Endothelial cell (in vitro differentiated cells): Measurements from ENCODE around the gene NDUFAF7. TPM values are rescaled to one million over a fixed set of nuclear protein-coding genes. Genes with fewer than 3 reads are reported as not detected.

Experiments used
- DNase-seq: peaks from one replicate; pipeline ENCODE4 v3.0.0; 2021; ENCODE audit warnings: low spot score
- H3K27ac Mint-ChIP-seq: one replicate; pipeline ENCODE4 v1.8.0; 2021; ENCODE audit warnings: mixed read lengths, inconsistent platforms; ENCODE audit not compliant: unreplicated experiment
- H3K27me3 Mint-ChIP-seq: one replicate; pipeline ENCODE4 v1.8.0; 2021; ENCODE audit warnings: mild to moderate bottlenecking, moderate library complexity, mixed read lengths, inconsistent platforms; ENCODE audit not compliant: unreplicated experiment
- H3K36me3 Mint-ChIP-seq: one replicate; pipeline ENCODE4 v1.8.0; 2021; ENCODE audit warnings: mild to moderate bottlenecking, low read depth, mixed read lengths, inconsistent platforms; ENCODE audit not compliant: unreplicated experiment
- H3K4me1 Mint-ChIP-seq: one replicate; pipeline ENCODE4 v1.8.0; 2021; ENCODE audit warnings: mild to moderate bottlenecking, mixed read lengths, inconsistent platforms; ENCODE audit not compliant: unreplicated experiment
- H3K4me3 Mint-ChIP-seq: one replicate; pipeline ENCODE4 v1.8.0; 2021; ENCODE audit warnings: mild to moderate bottlenecking, mixed read lengths, inconsistent platforms; ENCODE audit not compliant: unreplicated experiment
- H3K9me3 Mint-ChIP-seq: one replicate; pipeline ENCODE4 v1.8.0; 2021; ENCODE audit warnings: mixed read lengths, inconsistent platforms; ENCODE audit not compliant: unreplicated experiment
- total RNA-seq: library from RNA; stranded (reverse); fragmentation: NEBNext Ultra II Directional; extraction: Animal tissue kit (Norgen Biotek cat#: 25700); gene quantifications from one replicate; pipeline ENCODE4 v1.2.1, GENCODE V29; 2021; ENCODE audit not compliant: unreplicated experiment
- TF ChIP-seq, protein P1 (sequence below): fragments of 200-600 bp; sonication (generic); IDR thresholded peaks from one replicate; pipeline ENCODE4 v1.5.0; 2021; ENCODE audit warnings: antibody characterized with exemption; ENCODE audit not compliant: unreplicated experiment

NDUFAF7 gene
- total RNA-seq, 1 donor from 2014 or later, result 16.6 TPM

DNA sequence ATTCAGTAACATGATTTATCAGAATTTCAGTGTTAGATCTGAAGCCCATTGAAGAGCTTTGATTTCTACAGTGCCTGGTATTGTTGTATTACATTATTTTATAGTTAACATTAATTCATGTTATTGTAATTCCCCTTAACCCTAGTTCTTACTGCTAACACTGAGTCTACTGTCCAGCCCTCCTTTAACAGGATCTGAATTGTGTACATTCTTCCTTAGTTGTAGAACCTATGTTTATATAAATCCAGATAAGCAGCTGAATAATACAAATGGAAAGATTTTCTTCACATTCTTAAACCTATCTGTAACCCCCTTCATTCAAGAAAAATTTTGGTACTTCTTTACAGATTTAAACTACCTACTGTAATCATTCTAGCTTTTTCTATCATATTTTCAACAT lies 14.7 kb downstream of the NDUFAF7 start:
- no peaks in the 10 kb centered on the region for H3K4me1 Mint-ChIP-seq
- H3K4me3 Mint-ChIP-seq, result no peak overlapping the region
- no peaks in the 10 kb centered on the region for H3K9me3 Mint-ChIP-seq
- DNase-seq, result no peak
- no peak overlapping the region for H3K27ac Mint-ChIP-seq
- peaks cover 26% of the 10 kb centered on the region for H3K36me3 Mint-ChIP-seq
- no peaks in the 10 kb centered on the region for H3K27me3 Mint-ChIP-seq
- TF ChIP-seq, protein P1, sequence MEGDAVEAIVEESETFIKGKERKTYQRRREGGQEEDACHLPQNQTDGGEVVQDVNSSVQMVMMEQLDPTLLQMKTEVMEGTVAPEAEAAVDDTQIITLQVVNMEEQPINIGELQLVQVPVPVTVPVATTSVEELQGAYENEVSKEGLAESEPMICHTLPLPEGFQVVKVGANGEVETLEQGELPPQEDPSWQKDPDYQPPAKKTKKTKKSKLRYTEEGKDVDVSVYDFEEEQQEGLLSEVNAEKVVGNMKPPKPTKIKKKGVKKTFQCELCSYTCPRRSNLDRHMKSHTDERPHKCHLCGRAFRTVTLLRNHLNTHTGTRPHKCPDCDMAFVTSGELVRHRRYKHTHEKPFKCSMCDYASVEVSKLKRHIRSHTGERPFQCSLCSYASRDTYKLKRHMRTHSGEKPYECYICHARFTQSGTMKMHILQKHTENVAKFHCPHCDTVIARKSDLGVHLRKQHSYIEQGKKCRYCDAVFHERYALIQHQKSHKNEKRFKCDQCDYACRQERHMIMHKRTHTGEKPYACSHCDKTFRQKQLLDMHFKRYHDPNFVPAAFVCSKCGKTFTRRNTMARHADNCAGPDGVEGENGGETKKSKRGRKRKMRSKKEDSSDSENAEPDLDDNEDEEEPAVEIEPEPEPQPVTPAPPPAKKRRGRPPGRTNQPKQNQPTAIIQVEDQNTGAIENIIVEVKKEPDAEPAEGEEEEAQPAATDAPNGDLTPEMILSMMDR, result no peak

DNA sequence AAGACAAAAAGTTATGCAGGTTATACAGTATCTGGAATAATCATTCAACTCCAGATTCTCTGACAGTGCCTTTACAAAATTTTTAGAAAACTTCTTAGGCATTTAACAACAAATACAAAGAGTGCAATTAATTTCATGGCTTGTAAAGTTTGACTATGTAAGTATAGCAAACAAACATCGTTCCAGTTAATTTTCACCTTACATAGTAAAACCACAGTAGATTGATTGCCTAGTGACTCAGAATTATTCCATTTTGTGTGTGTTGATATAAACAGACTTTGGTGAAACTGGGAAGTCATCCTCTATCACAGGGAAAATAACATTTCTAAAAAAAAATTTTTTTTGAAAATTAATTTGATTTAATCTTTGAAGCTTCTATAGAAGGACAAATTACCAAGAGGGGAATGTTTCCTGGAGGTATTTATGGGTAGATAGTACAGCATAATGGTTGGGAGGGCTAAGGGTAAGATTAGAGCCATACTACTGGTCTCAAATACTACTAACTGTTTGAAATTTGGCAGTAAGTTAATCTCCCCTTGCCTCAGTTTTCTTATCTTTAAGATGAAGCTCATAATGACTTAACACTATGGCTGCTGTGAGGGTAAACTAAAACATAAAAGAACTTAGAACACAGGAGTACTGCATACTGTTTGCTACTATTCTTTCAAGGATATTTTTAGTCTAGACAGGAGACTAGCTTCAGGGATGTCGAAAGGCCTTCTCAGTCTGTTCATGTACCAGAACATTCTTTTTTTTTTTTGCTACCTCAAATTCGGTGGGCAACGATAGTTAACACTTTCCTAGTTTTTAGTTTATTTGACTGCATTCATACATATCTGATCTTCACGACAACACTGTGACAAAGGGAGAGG lies 19.6 kb downstream of the NDUFAF7 start:
- Mint-ChIP-seq H3K4me1 (no peaks in the 10 kb centered on the region), H3K27me3 (no peaks in the 10 kb centered on the region), H3K36me3 (peaks cover 26% of the 10 kb centered on the region), H3K9me3 (no peaks in the 10 kb centered on the region), H3K4me3 (no peak overlapping the region), H3K27ac (no peak overlapping the region)
- TF ChIP-seq, protein P1, result no peak
- no peak for DNase-seq

DNA sequence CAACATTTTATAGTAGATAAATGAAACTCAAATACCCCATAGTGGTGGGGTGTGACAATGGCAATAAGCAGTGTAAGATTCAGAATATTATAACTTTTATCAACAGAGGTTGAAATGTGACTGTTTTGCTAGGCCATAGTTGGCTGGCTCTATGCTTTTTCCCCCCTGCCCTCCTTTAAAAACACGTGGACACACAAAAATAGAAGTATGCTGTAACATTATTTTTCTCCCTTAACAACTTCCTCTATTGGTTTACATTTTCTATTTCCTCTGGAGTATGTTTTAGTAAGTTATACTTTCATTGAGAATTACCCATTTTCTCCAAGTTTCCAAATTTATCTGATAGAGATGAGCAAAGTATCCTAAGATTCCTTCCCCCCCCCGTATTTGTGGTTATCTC lies 31.1 kb downstream of the NDUFAF7 start:
- Mint-ChIP-seq H3K9me3 (no peaks in the 10 kb centered on the region), H3K36me3 (peaks cover 14% of the 10 kb centered on the region), H3K27me3 (no peaks in the 10 kb centered on the region), H3K4me3 (no peak overlapping the region), H3K27ac (no peak overlapping the region), H3K4me1 (peaks cover 6% of the 10 kb centered on the region)
- DNase-seq, result no peak
- TF ChIP-seq, protein P1, result no peak

DNA sequence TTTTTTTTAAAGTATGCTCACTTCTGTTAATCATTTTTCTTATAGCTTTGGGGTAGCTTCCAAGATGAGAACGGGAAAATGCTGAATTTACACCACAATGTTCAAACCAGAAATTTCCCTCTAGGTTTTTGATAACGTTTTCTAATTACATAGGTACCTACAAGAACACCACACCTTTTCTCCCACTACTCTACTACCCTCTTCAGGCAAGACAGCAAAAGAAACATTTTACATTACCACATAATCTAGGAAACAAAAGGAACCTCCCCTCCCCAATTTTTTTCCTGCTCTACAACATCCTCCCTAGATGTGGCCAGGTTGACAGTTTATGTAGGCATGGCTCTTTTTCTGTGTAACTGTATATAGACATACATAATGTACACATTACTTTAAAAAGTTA lies 32.4 kb downstream of the NDUFAF7 start:
- H3K4me1 Mint-ChIP-seq, result peaks cover 6% of the 10 kb centered on the region
- TF ChIP-seq, protein P1, result no peak
- no peak overlapping the region for H3K4me3 Mint-ChIP-seq
- DNase-seq, result no peak
- H3K27ac Mint-ChIP-seq, result no peak overlapping the region
- peaks cover 18% of the 10 kb centered on the region for H3K36me3 Mint-ChIP-seq
- H3K9me3 Mint-ChIP-seq, result no peaks in the 10 kb centered on the region
- H3K27me3 Mint-ChIP-seq, result no peaks in the 10 kb centered on the region

DNA sequence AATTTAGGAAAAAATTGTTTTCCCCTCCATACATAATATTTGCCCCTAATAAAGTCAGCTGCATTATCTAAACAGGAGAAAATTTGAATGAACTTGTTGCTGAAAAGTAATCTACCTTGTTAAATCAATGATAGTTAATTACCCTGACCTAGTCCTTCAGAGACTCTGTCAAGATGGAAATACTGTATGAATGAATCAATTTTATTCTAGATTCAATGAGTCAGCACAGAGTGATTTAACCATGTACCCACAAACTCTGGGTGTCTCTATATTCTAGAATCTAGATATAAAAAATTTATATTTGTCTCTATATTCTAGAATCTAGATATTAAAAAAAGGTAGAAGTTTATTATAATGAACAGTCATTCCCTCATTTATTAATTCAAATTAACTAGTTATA lies 36.2 kb downstream of the NDUFAF7 start:
- DNase-seq, result no peak
- TF ChIP-seq, protein P1, result no peak
- Mint-ChIP-seq H3K4me1 (peaks cover 6% of the 10 kb centered on the region), H3K27me3 (no peaks in the 10 kb centered on the region), H3K27ac (no peak overlapping the region), H3K36me3 (peaks cover 27% of the 10 kb centered on the region), H3K9me3 (no peaks in the 10 kb centered on the region), H3K4me3 (no peak overlapping the region)
